IMR-90 (cell line): ENCODE results near the gene SDHAF3. TPM values are rescaled to one million over a fixed set of nuclear protein-coding genes. Genes with fewer than 3 reads are reported as not detected.
A peak's percentile ranks its signal among the peaks of the same experiment; 100 is the strongest.

Experiments used
- ATAC-seq: fragments of 200-7000 bp; cut with Tn5 transposase; 2 replicates; pipeline ENCODE4 v1.9.1; 2020; ENCODE audit warnings: low read depth, mild to moderate bottlenecking, moderate library complexity
- BruUV-seq: library from RNA; stranded (reverse); fragments of 400-500 nt; replicated peaks from 2 replicates; lab custom pipeline; 2021; lab: Mats Ljungman, UMichigan
- CTCF ChIA-PET: fragments of 300-600 bp; formaldehyde crosslinking; extraction: SDS; loops from one replicate; lab custom pipeline; 2021; ENCODE audit warnings: antibody characterized with exemption; lab: Yijun Ruan, JAX
- POLR2A ChIA-PET: fragments of 300-600 bp; sonication (Branson Sonifier 250); formaldehyde crosslinking; loops from one replicate; lab custom pipeline; 2022; ENCODE audit warnings: antibody characterized with exemption; ENCODE audit not compliant: unreplicated experiment; lab: Charles Lee
- DNase-seq: peaks from one replicate; pipeline ENCODE4 v3.0.0; 2013
- H2AFZ ChIP-seq: replicated peaks from 2 replicates; pipeline ENCODE3; 2013; ENCODE audit warnings: low read length, mild to moderate bottlenecking; ENCODE audit not compliant: poor library complexity
- H2AK5ac ChIP-seq: 2 replicates; pipeline ENCODE4 v1.6.1; 2013; ENCODE audit warnings: low read depth, low read length, inconsistent platforms
- H2AK9ac ChIP-seq: replicated peaks from 2 replicates; pipeline ENCODE3; 2013; ENCODE audit warnings: mild to moderate bottlenecking, low read depth, low read length, moderate library complexity; ENCODE audit not compliant: poor library complexity
- H2BK120ac ChIP-seq: 2 replicates; pipeline ENCODE4 v1.6.1; 2013; ENCODE audit warnings: low read depth, low read length, inconsistent platforms
- H2BK15ac ChIP-seq: 3 replicates; pipeline ENCODE4 v1.6.1; 2013; ENCODE audit warnings: low read depth, low read length, inconsistent platforms
- H2BK20ac ChIP-seq: 2 replicates; pipeline ENCODE4 v1.6.1; 2013; ENCODE audit warnings: low read depth, mild to moderate bottlenecking, inconsistent platforms, low read length, moderate library complexity
- H2BK5ac ChIP-seq: 2 replicates; pipeline ENCODE4 v1.6.1; 2013; ENCODE audit warnings: mild to moderate bottlenecking, low read depth, low read length, inconsistent platforms; ENCODE audit not compliant: poor library complexity, severe bottlenecking
- H3K14ac ChIP-seq: replicated peaks from 2 replicates; pipeline ENCODE4 v1.6.1; 2013; ENCODE audit warnings: low read depth, low read length, inconsistent platforms
- H3K18ac ChIP-seq: 2 replicates; pipeline ENCODE4 v1.6.1; 2013; ENCODE audit warnings: low read depth, low read length, control low read depth
- H3K23ac ChIP-seq: 2 replicates; pipeline ENCODE4 v1.6.1; 2013; ENCODE audit warnings: low read depth, low read length, inconsistent platforms
- H3K27ac ChIP-seq: 2 replicates; pipeline ENCODE4 v1.5.1; 2013; ENCODE audit warnings: mild to moderate bottlenecking, control low read depth, low read length; ENCODE audit not compliant: insufficient read depth
- H3K27me3 ChIP-seq: 2 replicates; pipeline ENCODE4 v1.6.1; 2013; ENCODE audit warnings: low read length; ENCODE audit not compliant: control insufficient read depth, insufficient read depth
- H3K36me3 ChIP-seq: 2 replicates; pipeline ENCODE4 v1.6.1; 2013; ENCODE audit warnings: low read length, mixed read lengths; ENCODE audit not compliant: control insufficient read depth, insufficient read depth
- H3K4ac ChIP-seq: 2 replicates; pipeline ENCODE4 v1.6.1; 2013; ENCODE audit warnings: low read depth, low read length, inconsistent platforms
- H3K4me1 ChIP-seq: 2 replicates; pipeline ENCODE4 v1.6.1; 2013; ENCODE audit warnings: low read length, mixed read lengths; ENCODE audit not compliant: control insufficient read depth, insufficient read depth
- H3K4me2 ChIP-seq: 2 replicates; pipeline ENCODE4 v1.6.1; 2013; ENCODE audit warnings: low read depth, mild to moderate bottlenecking, control low read depth, low read length, moderate library complexity
- H3K4me3 ChIP-seq: 2 replicates; pipeline ENCODE4 v1.5.1; 2013; ENCODE audit warnings: low read depth, mild to moderate bottlenecking, control low read depth, low read length, moderate library complexity; ENCODE audit not compliant: insufficient read depth
- H3K56ac ChIP-seq: 2 replicates; pipeline ENCODE4 v1.6.1; 2013; ENCODE audit warnings: low read length, inconsistent platforms; ENCODE audit not compliant: insufficient read depth; ENCODE audit errors: extremely low read depth
- H3K79me1 ChIP-seq, 2 experiments: 2 replicates each; pipeline ENCODE4 v1.6.1; 2013; ENCODE audit warnings: low read length in 2 of 2, inconsistent platforms in 1 of 2, low read depth in 1 of 2
- H3K9ac ChIP-seq: 2 replicates; pipeline ENCODE4 v1.6.1; 2013; ENCODE audit warnings: low read depth, low read length, control low read depth
- H3K9me1 ChIP-seq: 2 replicates; pipeline ENCODE4 v1.6.1; 2013; ENCODE audit warnings: low read length, inconsistent platforms; ENCODE audit not compliant: insufficient read depth
- H3K9me3 ChIP-seq: 2 replicates; pipeline ENCODE4 v1.6.1; 2013; ENCODE audit warnings: low read length; ENCODE audit not compliant: control insufficient read depth, insufficient read depth
- H4K20me1 ChIP-seq: 2 replicates; pipeline ENCODE4 v1.6.1; 2013; ENCODE audit warnings: low read length, inconsistent platforms; ENCODE audit not compliant: insufficient read depth
- H4K5ac ChIP-seq: 2 replicates; pipeline ENCODE4 v1.6.1; 2013; ENCODE audit warnings: mild to moderate bottlenecking, low read depth, low read length, control low read depth
- H4K8ac ChIP-seq, 2 experiments: 2 replicates each; pipeline ENCODE4 v1.6.1; 2013; ENCODE audit warnings: low read depth in 2 of 2, low read length in 2 of 2, control low read depth in 1 of 2, inconsistent platforms in 1 of 2
- H4K91ac ChIP-seq: 2 replicates; pipeline ENCODE4 v1.6.1; 2013; ENCODE audit warnings: low read depth, low read length, inconsistent platforms; ENCODE audit not compliant: insufficient read depth
- BHLHE40 ChIP-seq: fragments of 150-350 bp; IDR thresholded peaks from 2 replicates; pipeline ENCODE4 v1.6.1; 2016; ENCODE audit warnings: mild to moderate bottlenecking, low read depth, low read length
- RCOR1 ChIP-seq: IDR thresholded peaks from 2 replicates; pipeline ENCODE4 v1.6.1; 2012; ENCODE audit warnings: mild to moderate bottlenecking, low read length, improper control_type of control experiment; ENCODE audit not compliant: insufficient replicate concordance
- USF2 ChIP-seq: fragments of 150-350 bp; IDR thresholded peaks from 2 replicates; pipeline ENCODE4 v1.6.1; 2017; ENCODE audit warnings: mild to moderate bottlenecking, antibody characterized with exemption, low read length, low read depth
- WGBS, 2 experiments: methylation state at CpG; one replicate each; pipeline versions ENCODE4 v1.1.5 to v1.1.7; 2013; ENCODE audit warnings: missing lambda C conversion rate in 2 of 2; ENCODE audit not compliant: insufficient read length in 1 of 2; ENCODE audit errors: extremely low coverage in 2 of 2; 5-methylcytosine and 5-hydroxymethylcytosine counted together
- dilution Hi-C: fragments of 300-500 bp; cut with HindIII; formaldehyde crosslinking; loops from one replicate; pipeline ENCODE4 v1.14.3; 2018; ENCODE audit warnings: low sequenced_read_pairs; ENCODE audit not compliant: unreplicated experiment
- in situ Hi-C: fragments of 300-500 bp; cut with MboI; formaldehyde crosslinking; loops from 3 replicates; pipeline ENCODE4 v1.14.3; 2019; ENCODE audit warnings: low sequenced_read_pairs, inconsistent platforms, mixed read lengths
- intact Hi-C: fragments of 100-400 bp; cut with micrococcal nuclease; formaldehyde crosslinking; loops from 2 replicates; pipeline ENCODE4 v1.10.0; 2022
- polyA plus RNA-seq, 3 experiments: library from polyadenylated mRNA; depleted of rRNA; stranded (reverse); fragments of >200 nt; gene quantifications; 2 replicates each; pipeline ENCODE4 v1.2.3, GENCODE V29; 2012; ENCODE audit warnings: low replicate concordance in 1 of 3
- total RNA-seq: library from RNA; depleted of rRNA; stranded (reverse); fragments of >200 nt; gene quantifications from 2 replicates; pipeline ENCODE4 v1.2.3, GENCODE V29; 2012

The SDHAF3 gene
- total and polyA plus RNA-seq, 2 of the 4 experiments (the other 2 are of a cell fraction) = 5.7 to 6.1 TPM

- dilution Hi-C loops (no loop called here), in situ Hi-C loops (no loop called here), intact Hi-C loops (no loop called here)
- Histone ChIP-seq H3K36me3 (no peaks in the 10 kb centered on the region), H4K20me1 (no peaks in the 10 kb centered on the region), H3K18ac (no peak overlapping the region), H2AK9ac (no peak overlapping the region), H2BK20ac (no peak overlapping the region), H2AFZ (no peak overlapping the region), H3K56ac (no peak overlapping the region), H4K8ac (no peak overlapping the region), H3K23ac (no peak overlapping the region), H2BK120ac (no peak overlapping the region), H3K9me3 (no peaks in the 10 kb centered on the region), H3K27me3 (no peaks in the 10 kb centered on the region), H3K4me3 (no peak overlapping the region), H2AK5ac (no peak overlapping the region), H3K4me1 (no peaks in the 10 kb centered on the region), H4K5ac (no peak overlapping the region), H2BK5ac (no peak overlapping the region), H3K79me1 (no peaks in the 10 kb centered on the region), H3K4ac (no peak overlapping the region), H3K9me1 (no peaks in the 10 kb centered on the region), H3K9ac (no peak overlapping the region), H3K27ac (no peak overlapping the region), H3K4me2 (no peak overlapping the region), H2BK15ac (no peak overlapping the region), H4K91ac (no peak overlapping the region), H3K14ac (no peak overlapping the region)
- ATAC-seq = no peak
- peak; percentile 18; the same call in 1 of the 2 replicates for TF ChIP-seq BHLHE40
- no peak for TF ChIP-seq USF2
- TF ChIP-seq RCOR1 = no peak
- WGBS, 2 experiments = no CpG with 5 or more reads among the region's 4 CpGs
- DNase-seq = peak; percentile 17
- ChIA-PET CTCF (no interaction called here), POLR2A (no interaction called here)
- no TSS peak for BruUV-seq
Observed at GRCh38 chr7:97096661-97097060, 20.8 kb upstream of the SDHAF3 start.
